Measurements from ENCODE around the gene CUX1.
"Not testable (repeated sequence)": the region's sequence is repeated elsewhere in the genome, so short reads cannot be mapped to it uniquely, and the experiment has no call there.

CUX1 gene

DNA sequence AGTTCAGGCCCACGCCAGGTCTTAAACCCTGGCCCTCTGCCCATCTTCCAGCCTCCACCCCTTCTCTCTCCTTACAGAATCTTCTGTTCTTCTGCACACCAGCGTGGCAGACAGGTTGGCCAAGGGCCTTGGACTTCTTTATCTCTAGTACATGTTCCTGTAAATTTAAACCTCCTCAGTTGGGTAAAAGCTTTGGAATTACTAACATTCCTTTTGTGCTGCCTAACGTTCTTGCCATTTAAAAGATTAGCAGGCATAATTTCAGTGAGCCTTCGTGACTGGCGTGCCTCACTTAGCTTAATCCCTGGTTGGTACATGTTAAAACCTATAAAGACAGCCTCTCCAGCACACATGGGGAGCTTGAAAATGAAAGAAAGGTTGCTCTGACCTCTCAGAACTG is 192.2 kb downstream of the CUX1 start:
- Mint-ChIP-seq H3K27me3 (no peaks in the 10 kb centered on the region), H3K4me3 (no peak overlapping the region), H3K27ac (no peak overlapping the region), H3K4me1 (peaks cover 10 to 14% of the 10 kb centered on the region in 2 donors), H3K36me3 (peaks cover 15 to 30% of the 10 kb centered on the region in 2 donors), H3K9me3 (no peaks in the 10 kb centered on the region)
- ATAC-seq (replicated peaks), result no peak
- no peak for DNase-seq

DNA sequence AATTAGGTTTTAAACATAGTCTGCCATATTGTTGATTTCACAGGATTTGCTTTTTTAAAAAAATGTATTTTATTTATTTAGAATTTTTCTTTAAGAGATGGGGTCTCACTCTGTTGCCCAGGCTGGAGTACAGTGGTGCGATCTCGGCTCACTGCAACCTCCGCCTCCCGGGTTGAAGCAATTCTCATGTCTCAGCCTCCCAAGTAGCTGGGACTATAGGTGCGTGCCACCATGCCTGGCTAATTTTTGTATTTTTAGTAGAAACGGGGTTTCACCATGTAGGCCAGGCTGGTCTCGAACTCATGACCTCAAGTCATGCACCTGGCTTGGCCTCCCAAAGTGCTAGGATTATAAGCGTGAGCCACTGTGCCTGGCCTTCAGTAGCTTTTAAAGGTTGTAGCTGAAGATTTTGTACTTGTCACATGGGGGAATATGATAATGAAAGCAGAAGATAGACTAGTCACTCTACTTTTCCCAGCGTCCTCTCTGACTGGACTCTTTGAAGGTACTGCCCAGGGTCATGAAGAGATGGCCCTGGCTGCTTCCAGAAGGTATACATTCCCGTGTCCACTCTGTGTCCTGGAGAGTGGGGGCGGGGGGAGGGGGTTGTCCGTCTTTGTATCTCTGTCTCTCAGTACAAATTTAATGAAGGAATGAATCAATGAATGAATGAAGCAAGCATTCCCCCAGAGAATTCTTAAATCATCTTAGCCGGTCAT is 194.8 kb downstream of the CUX1 start:
- peaks cover 14 to 25% of the 10 kb centered on the region in 2 donors for H3K36me3 Mint-ChIP-seq
- H3K27ac Mint-ChIP-seq; H3K4me3 Mint-ChIP-seq; H3K4me1 Mint-ChIP-seq; H3K27me3 Mint-ChIP-seq; H3K9me3 Mint-ChIP-seq; DNase-seq; ATAC-seq (replicated peaks): not testable (repeated sequence)

DNA sequence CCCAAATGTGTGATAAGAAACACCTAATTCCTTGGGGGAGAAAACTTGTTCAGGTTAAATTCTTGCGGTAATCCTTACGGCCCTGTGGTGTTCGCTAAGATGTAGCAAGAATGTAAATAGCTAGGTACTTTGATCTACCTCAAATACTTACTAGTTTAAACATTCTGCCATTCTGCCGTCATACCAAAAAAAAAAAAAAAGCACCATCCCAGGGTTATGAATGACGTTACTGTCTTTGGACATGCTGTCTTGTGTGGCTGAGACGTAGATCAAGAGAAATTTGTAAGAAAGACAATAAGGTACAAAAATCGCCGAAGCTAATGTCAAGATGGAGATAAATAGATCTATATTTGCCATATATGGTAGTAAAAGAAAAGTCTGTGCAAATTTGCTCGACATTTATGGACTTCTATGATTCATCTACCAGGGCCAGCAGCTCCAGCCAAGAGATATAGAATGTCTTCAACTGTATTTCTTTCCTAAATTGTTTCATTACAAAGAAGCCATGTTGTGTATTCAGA is 195.6 kb downstream of the CUX1 start:
- no peak for DNase-seq
- Mint-ChIP-seq H3K4me1 (peaks cover 4 to 5% of the 10 kb centered on the region in 2 donors), H3K27ac (no peak overlapping the region), H3K27me3 (no peaks in the 10 kb centered on the region), H3K36me3 (peaks cover 14 to 24% of the 10 kb centered on the region in 2 donors), H3K9me3 (no peaks in the 10 kb centered on the region), H3K4me3 (no peak overlapping the region)
- ATAC-seq (replicated peaks), result no peak

DNA sequence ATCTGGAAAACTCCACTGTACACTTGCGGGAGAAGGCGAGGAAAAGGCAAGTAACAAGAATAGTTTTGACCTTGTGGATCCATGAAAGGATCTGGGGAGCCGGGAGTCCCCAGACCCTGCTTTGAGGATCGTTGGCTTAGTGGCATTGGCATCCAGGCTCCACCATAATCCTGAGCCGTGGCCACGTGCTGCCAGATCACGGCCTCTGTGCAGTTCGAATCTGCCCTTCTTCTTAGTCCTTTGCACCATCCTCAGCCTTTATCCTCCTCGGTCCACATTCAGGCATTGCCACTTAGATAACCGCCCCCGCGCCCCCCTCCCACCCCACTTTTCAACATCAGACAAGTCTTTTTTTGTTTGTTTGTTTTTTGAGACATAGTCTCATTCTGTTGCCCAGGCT is 201.4 kb downstream of the CUX1 start:
- Mint-ChIP-seq H3K27ac (no peak overlapping the region), H3K36me3 (peaks cover 11% of the 10 kb centered on the region in 2 donors), H3K4me3 (no peak overlapping the region), H3K27me3 (no peaks in the 10 kb centered on the region), H3K9me3 (no peaks in the 10 kb centered on the region), H3K4me1 (peaks cover 0 to under 1% of the 10 kb centered on the region in 2 donors)
- no peak for ATAC-seq (replicated peaks)
- no peak for DNase-seq

DNA sequence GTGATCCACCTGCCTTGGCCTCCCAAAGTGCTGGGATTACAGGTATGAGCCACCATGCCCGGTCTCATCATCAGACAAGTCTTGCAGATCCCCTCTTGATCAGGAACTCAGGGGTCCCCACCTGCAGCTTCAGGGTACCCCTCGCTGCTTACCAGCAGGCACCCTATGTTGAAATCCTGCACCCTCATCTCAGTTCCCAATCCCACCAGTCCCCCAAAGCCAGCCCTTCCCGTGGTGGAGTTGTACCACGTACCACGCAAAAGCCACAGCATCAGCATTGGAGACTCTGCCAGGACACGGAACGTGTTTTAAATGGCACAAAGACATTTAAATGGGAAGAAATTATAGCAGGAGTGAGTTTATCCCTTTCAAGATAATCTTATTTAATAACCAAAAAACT is 202.0 kb downstream of the CUX1 start:
- no peak overlapping the region for H3K27ac Mint-ChIP-seq
- no peaks in the 10 kb centered on the region for H3K9me3 Mint-ChIP-seq
- DNase-seq, result no peak
- no peak for ATAC-seq (replicated peaks)
- peaks cover 5% of the 10 kb centered on the region in 2 donors for H3K36me3 Mint-ChIP-seq
- no peaks in the 10 kb centered on the region for H3K27me3 Mint-ChIP-seq
- peaks cover 0 to 4% of the 10 kb centered on the region in 2 donors for H3K4me1 Mint-ChIP-seq
- no peak overlapping the region for H3K4me3 Mint-ChIP-seq

DNA sequence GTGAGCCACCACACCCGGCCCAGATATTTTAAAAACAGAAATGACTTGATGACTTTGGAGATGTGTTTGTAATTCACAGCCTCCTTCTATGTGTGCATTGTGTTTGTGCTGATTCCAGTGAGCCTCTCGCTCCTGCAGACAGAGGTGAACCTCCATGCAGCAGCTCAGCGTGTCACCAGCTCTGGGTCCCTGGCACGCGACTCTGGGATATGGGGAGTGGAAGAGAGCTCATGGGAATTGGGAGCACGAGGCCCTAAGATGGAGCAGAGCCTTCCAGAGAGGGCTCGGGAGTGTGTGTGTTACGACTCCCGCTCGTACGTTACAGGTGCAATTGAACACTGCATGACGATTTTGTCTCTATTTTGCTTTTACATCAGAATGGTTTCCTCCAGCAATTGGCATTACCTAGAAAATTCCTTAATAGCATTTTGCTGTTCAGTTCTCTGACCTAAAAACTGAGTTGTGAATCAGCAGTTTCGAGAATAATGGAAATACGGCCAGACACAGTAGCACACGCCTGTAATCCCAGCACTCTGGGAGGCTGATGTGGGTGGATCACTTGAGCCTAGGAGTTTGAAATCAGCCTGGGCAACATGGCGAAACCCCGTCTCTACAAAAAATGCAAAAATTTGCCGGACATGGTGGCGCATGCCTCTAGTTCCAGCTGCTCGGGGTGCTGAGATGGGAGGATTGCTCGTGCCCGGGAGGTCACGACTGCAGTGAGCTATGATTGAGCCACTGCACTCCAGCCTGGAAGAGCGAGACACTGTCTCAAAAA is 204.6 kb downstream of the CUX1 start:
- Mint-ChIP-seq H3K4me3 (no peak overlapping the region), H3K27ac (no peak overlapping the region), H3K9me3 (no peaks in the 10 kb centered on the region), H3K27me3 (no peaks in the 10 kb centered on the region), H3K36me3 (peaks cover 4 to 5% of the 10 kb centered on the region in 2 donors), H3K4me1 (peaks cover 0 to 7% of the 10 kb centered on the region in 2 donors)
- ATAC-seq (replicated peaks), result no peak
- no peak for DNase-seq

DNA sequence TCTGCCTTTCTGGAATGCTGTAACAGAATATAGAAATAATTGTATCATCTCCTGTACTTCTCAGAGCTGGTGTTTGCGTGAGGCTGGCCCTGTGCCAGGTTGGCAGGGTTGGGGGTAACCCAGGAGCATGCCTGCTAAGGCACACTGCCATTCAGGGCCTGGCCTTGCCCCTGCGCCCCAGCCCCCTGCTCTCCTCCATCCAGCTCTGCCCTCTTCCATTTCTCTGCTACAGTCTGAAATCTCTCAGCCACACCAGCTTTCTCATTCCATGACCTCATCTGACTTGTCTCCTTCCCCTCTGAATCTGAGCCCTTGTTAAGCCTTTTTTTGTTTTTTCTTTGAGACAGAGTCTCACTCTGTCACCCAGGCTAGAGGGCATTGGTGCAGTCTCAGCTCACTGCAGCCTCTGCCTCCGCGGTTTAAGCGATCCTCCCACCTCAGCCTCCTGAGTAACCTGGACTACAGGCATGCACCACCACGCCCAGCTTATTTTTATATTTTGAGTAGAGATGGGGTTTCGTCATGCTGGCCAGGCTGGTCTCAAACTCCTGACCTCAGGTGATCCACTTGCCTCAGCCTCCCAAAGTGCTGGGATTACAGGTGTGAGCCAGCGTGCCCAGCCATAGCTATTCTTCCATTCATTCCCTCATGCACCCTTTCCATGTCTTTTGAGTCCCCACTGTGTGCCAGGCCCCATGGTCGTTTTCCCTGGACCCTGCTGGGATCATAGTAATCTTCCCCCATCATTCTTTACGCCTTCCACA is 206.8 kb downstream of the CUX1 start:
- peak overlapping the region; percentile 31 for H3K27ac Mint-ChIP-seq
- H3K4me3 Mint-ChIP-seq, result no peak overlapping the region
- H3K36me3 Mint-ChIP-seq, result peaks cover 12 to 15% of the 10 kb centered on the region in 2 donors
- H3K9me3 Mint-ChIP-seq, result no peaks in the 10 kb centered on the region
- no peak for DNase-seq
- H3K27me3 Mint-ChIP-seq, result no peaks in the 10 kb centered on the region
- H3K4me1 Mint-ChIP-seq, result peaks cover 12 to 13% of the 10 kb centered on the region in 2 donors
- no peak for ATAC-seq (replicated peaks)

DNA sequence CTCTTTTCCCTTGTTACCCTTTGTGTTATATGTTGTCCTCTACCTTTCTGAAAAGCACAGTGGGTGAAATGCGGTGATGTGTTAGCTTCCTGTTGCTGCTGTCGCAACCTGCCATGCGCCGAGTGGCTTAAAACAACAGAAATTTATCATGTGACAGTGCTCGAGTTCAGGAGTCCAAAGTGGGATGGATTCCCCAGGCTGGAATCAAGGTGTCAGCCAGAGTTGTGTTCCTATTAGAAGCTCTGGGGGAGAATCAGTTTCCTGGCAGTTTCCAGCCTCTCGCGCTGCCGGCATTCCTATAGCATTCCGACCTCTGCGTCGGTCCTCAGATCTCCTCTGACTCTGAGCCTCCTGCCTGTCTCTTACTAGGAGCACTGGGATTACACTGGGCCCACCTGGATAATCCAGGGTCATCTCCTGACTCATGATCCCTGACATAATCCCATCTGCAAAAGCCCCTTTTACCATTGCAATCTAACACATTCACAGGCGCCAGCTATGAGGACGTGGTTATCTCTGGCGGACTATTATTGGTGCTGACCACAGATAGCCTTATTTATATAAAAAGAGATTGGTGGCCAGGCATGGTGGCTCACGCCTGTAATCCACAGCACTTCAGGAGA is 207.5 kb downstream of the CUX1 start:
- Mint-ChIP-seq H3K27me3 (no peaks in the 10 kb centered on the region), H3K9me3 (no peaks in the 10 kb centered on the region), H3K4me3 (no peak overlapping the region), H3K36me3 (peaks cover 13 to 22% of the 10 kb centered on the region in 2 donors), H3K4me1 (peaks cover 14 to 16% of the 10 kb centered on the region in 2 donors), H3K27ac (peak overlapping the region; percentile 56)
- no peak for DNase-seq
- ATAC-seq (replicated peaks), result no peak

DNA sequence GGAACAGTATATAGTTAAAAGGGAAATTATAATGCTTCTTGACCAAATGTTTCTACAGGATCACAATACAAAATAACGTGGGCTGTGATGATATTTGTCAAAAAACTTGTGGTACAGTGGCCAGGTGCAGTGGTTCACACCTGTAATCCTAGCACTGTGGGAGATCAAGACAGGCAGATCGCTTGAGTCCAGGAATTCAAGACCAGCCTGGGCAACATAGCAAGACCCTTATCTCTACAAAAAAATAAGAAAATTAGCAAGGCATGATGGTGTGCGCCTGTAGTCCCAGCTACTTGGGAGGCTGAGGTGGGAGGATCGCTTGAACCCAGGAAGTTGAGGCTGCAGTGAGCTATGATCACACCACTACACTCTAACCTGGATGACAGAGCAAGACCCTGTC is 208.4 kb downstream of the CUX1 start:
- H3K27me3 Mint-ChIP-seq; ATAC-seq (replicated peaks); DNase-seq; H3K27ac Mint-ChIP-seq; H3K4me3 Mint-ChIP-seq; H3K9me3 Mint-ChIP-seq: not testable (repeated sequence)
- Mint-ChIP-seq H3K36me3 (peaks cover 13 to 22% of the 10 kb centered on the region in 2 donors), H3K4me1 (peaks cover 14 to 16% of the 10 kb centered on the region in 2 donors)

DNA sequence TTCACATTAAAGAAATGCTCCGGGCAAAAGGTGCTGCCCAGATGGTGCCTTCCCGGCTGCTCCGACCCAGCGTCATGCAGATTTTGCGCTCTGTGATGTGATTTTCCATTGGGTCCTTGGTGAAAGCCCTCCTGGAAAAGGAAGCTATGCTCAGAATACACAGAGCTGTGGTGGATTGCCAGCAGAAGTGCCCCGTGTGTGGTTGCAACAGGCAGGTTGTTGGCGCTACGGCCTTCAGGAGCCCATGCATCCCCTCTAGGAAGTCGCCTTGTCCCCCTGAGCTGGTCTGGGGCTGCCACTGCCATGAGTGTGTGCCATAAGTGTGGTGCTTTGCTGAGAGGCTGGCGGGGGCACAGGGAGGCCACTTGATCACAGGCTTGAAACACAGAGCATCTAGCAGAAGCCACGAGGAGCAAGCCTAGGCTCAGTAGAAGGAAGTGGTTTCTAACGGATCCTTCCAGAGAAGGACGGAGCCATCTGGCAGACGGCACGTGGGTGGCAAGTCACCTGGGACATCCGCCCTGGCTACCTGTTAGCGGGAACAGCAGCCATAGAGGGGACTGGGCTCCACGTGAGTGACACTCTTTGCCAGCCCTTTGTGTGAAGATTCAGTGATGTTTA is 210.9 kb downstream of the CUX1 start:
- peak; percentile 95 to 96 for ATAC-seq (replicated peaks)
- Mint-ChIP-seq H3K4me3 (peak overlapping the region in 1 of 2 donors; percentile 44), H3K27ac (peak overlapping the region; percentile 59), H3K36me3 (peaks cover 11 to 22% of the 10 kb centered on the region in 2 donors), H3K9me3 (no peaks in the 10 kb centered on the region), H3K4me1 (peaks cover 14 to 16% of the 10 kb centered on the region in 2 donors), H3K27me3 (no peaks in the 10 kb centered on the region)
- DNase-seq, result peak; percentile 28

DNA sequence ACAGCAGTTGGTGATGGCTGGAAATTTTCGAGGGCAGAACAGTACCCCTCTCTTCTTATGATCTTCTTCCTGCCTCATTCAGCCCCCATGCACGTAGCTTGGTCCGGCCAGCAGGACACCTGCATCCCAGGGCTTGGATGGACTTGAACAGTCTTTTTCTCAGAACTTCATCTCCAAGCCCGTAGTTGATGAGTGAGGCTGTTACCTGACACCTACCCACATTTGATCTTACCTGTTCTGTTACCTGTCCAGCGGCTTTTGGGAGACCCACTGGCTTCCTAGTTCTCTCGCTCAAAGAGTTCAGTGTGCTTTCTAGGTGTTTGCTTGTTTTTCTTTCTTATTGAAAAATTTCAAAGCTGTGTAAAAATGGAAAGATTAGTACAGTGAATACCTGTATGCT is 212.2 kb downstream of the CUX1 start:
- Mint-ChIP-seq H3K4me1 (peaks cover 9 to 16% of the 10 kb centered on the region in 2 donors), H3K27ac (no peak overlapping the region), H3K9me3 (no peaks in the 10 kb centered on the region), H3K27me3 (no peaks in the 10 kb centered on the region), H3K4me3 (no peak overlapping the region), H3K36me3 (peaks cover 11 to 22% of the 10 kb centered on the region in 2 donors)
- ATAC-seq (replicated peaks) (no peak), DNase-seq (no peak)

DNA sequence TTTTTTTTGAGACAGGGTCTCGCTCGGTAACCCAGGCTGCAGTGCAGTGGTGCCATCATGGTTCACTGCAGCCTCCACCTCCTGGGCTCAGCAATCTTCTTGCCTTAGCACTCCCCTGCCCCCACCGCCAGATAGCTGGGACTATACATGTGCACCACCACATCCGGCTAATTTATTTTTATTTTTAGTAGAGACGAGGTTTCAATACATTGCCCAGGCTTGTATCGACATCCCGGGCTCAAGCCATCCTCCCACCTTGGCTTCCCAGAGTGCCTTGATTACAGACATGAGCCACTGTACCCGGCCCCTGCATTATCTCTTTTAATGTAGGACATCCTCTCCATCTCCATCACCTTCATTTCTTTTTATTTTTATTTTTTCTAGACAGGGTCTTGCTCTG is 213.3 kb downstream of the CUX1 start:
- Mint-ChIP-seq H3K9me3 (no peaks in the 10 kb centered on the region), H3K27ac (no peak overlapping the region), H3K4me1 (peaks cover 7 to 20% of the 10 kb centered on the region in 2 donors), H3K36me3 (peaks cover 11 to 17% of the 10 kb centered on the region in 2 donors), H3K27me3 (no peaks in the 10 kb centered on the region), H3K4me3 (no peak overlapping the region)
- DNase-seq (no peak), ATAC-seq (replicated peaks) (no peak)

DNA sequence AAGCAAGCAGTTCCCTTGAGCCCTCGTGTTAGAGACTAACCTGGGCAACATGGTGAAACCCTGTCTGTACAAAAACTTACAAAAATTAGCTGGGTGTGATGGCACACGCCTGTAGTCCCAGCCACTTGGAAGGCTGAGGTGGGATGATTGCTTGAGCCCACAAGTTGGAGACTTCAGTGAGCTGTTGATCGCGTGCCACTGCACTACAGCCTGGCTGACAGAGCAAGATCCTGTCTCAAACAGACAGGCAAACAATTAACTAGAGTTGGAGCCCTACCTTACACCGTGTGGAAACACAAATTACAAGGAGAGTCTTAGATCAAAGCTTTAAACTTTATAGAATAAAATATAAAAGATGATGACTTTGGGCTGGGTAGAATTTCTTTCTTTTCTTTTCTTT is 219.5 kb downstream of the CUX1 start:
- no peak overlapping the region for H3K4me3 Mint-ChIP-seq
- H3K4me1 Mint-ChIP-seq, result peaks cover 6 to 16% of the 10 kb centered on the region in 2 donors
- H3K36me3 Mint-ChIP-seq, result peaks cover 6 to 12% of the 10 kb centered on the region in 2 donors
- no peaks in the 10 kb centered on the region for H3K9me3 Mint-ChIP-seq
- H3K27ac Mint-ChIP-seq, result peak overlapping the region; percentile 25
- DNase-seq (no peak), ATAC-seq (replicated peaks) (no peak)
- H3K27me3 Mint-ChIP-seq, result no peaks in the 10 kb centered on the region

Measured in stimulated activated naive B cell treated with anti-CD40 and anti-IgM and Interleukin-4, amounts not matched to agents 10 μg/mL and 1 μg/mL and 100 μg/mL, for 72 hours (primary cell).